Nephron (organoid): Measurements from ENCODE around the gene JPT1.

Experiments used
- H3K27ac Mint-ChIP-seq, 3 experiments: 2 replicates each; pipeline ENCODE4 v1.8.0; 2020; ENCODE audit warnings: mixed read lengths in 3 of 3, mild to moderate bottlenecking in 2 of 3, moderate library complexity in 1 of 3
- H3K27me3 Mint-ChIP-seq: 2 replicates; pipeline ENCODE4 v1.8.0; 2021; ENCODE audit warnings: low read depth, mild to moderate bottlenecking, moderate library complexity, mixed read lengths
- H3K36me3 Mint-ChIP-seq: 2 replicates; pipeline ENCODE4 v1.8.0; 2020; ENCODE audit warnings: low read depth, mixed read lengths
- H3K4me1 Mint-ChIP-seq: 2 replicates; pipeline ENCODE4 v1.8.0; 2020; ENCODE audit warnings: mixed read lengths
- H3K4me3 Mint-ChIP-seq, 3 experiments: 2 replicates each; pipeline ENCODE4 v1.8.0; 2020; ENCODE audit warnings: mild to moderate bottlenecking in 3 of 3, mixed read lengths in 3 of 3, moderate library complexity in 2 of 3
- H3K9me3 Mint-ChIP-seq: 2 replicates; pipeline ENCODE4 v1.8.0; 2020; ENCODE audit warnings: mixed read lengths
- TF ChIP-seq, protein P1 (sequence below), 3 experiments: fragments of 200-600 bp; sonication (generic); IDR thresholded peaks; one replicate each; pipeline ENCODE4 v1.5.0; 2021; ENCODE audit warnings: antibody characterized with exemption in 3 of 3; ENCODE audit not compliant: unreplicated experiment in 3 of 3

Gene JPT1

DNA sequence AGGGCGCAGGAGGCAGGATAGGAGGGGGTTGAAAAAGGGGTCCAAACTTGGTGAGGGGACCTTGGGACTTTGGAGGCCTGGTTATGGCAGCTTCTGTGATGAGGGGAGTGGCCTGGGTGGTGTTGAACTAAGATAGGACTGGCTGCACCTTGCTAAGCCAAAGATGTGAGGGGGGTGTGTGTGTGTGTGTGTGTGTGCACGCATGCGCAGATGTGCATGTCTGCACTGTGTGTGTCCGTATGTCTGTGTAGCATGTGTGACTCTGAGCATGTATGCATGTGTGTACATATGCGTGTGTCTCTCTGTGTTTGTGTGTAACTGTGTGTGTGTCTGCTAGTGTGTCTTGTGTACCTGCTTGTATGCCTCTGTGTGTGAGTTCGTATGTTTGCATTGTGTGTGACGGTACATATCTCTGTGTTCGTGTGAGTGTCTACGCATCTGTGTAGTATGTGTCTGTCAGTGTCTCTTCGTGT is 62.4 kb downstream of the JPT1 start:
- Mint-ChIP-seq H3K9me3 (no peaks in the 10 kb centered on the region), H3K27me3 (no peaks in the 10 kb centered on the region), H3K36me3 (no peaks in the 10 kb centered on the region), H3K27ac (peak overlapping the region; percentile 69 to 87 (median 77)), H3K4me1 (peaks cover 41% of the 10 kb centered on the region), H3K4me3 (peak overlapping the region; percentile 52 to 76 (median 73))
- TF ChIP-seq, protein P1, sequence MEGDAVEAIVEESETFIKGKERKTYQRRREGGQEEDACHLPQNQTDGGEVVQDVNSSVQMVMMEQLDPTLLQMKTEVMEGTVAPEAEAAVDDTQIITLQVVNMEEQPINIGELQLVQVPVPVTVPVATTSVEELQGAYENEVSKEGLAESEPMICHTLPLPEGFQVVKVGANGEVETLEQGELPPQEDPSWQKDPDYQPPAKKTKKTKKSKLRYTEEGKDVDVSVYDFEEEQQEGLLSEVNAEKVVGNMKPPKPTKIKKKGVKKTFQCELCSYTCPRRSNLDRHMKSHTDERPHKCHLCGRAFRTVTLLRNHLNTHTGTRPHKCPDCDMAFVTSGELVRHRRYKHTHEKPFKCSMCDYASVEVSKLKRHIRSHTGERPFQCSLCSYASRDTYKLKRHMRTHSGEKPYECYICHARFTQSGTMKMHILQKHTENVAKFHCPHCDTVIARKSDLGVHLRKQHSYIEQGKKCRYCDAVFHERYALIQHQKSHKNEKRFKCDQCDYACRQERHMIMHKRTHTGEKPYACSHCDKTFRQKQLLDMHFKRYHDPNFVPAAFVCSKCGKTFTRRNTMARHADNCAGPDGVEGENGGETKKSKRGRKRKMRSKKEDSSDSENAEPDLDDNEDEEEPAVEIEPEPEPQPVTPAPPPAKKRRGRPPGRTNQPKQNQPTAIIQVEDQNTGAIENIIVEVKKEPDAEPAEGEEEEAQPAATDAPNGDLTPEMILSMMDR (IDR thresholded peaks at IDR 0.05; ENCODE audit: unreplicated experiment in 3 of 3): no peak

DNA sequence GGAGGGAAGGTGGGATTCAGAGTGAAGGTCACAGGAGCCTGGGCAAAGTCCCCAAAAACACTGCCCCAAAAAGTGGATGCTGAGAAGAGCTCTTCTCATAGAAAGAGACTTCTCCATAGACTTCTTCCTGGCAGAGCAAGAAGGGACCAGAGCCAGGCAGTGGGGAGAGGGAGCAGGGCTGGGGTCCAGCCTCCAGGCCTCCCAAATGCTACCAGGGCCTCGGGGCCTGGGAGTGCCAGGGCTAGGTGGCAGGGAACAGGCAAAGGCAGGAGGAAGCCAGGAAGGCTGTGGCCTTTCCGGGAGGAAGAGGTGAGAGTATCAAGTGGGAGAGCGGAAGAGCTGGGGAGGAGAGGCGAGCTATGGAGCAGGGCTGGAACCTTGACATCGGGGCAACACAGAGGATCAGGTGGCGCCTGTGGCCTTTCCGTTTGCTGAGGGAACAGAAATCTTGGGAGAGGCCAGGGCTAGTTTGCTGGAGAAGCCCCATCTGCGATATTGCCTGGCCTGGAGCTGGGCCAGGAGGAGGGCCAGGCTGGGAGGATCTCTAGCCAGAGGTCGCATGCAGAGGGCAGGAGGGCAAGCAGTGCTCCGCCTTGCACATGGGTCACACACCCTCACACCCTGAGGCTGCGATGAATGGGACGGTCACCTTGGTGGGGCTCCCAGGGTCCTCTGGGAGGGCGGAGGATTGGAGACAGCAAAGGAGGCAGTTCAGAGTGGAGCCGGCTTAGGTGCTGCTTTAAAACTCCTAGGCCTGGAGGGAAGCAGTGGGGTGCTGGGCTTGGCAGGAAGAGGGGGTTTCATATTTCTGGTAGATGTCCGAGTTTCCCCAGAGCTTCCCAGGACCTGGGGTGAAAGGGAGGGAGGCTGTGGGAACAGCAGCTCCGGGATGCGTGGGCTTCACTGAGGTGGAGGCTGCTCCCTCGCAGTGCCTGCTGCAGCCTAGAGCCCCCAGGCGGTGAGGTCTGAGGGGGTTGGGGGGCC is 63.1 kb downstream of the JPT1 start:
- peaks cover 47% of the 10 kb centered on the region for H3K4me1 Mint-ChIP-seq
- H3K4me3 Mint-ChIP-seq: peak overlapping the region; percentile 52 to 76 (median 73)
- H3K9me3 Mint-ChIP-seq: no peaks in the 10 kb centered on the region
- H3K27ac Mint-ChIP-seq: peak overlapping the region; percentile 69 to 87 (median 77)
- no peaks in the 10 kb centered on the region for H3K27me3 Mint-ChIP-seq
- TF ChIP-seq, protein P1 (IDR thresholded peaks at IDR 0.05; ENCODE audit: unreplicated experiment in 3 of 3): no peak
- no peaks in the 10 kb centered on the region for H3K36me3 Mint-ChIP-seq

DNA sequence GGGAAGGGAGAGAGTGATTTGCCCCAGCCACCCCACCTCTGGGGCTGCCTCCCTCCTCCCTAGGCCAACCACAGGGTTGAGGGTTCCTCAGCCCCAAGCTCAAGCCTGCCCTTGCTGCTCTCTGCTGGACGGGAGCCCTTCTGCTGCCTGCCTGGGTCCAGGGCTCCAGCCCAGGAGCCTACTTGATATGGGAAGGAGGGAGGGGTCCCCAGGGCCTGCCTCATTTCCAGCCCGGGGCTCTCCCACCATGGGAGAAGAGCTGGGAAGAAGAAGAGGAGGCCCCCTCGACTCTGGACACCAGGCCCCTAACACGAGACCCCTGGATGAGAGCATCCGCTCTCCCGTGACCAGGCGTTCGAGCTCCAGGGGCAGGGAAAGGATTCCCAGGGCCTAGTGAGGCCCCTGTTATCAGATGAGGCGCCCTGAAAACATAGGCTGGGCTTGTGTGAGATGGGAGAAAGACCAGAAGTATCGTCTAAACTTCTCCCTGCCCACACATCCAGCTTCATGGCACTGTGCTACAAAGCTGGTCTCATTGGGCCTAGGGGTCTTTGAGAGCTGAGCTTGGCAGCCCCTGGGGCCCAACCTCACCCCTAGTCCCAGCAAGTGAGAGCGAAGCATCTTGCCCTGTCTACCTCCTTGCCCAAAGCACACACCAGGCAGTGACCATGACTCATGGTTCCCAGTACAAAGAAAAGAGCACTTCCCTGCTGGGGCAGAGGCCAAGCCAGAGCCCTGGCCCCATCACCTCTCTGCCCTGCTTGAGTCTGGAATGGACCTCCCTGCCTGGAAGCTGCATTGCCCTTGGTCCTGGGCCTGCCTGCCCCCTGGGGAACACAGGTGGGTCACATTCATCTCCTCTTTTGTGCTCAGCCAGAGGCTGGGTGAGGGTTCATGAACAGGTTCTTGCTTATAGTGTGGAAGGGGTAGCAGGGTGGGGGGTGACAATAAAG is 65.6 kb downstream of the JPT1 start:
- no peaks in the 10 kb centered on the region for H3K36me3 Mint-ChIP-seq
- no peaks in the 10 kb centered on the region for H3K9me3 Mint-ChIP-seq
- peak overlapping the region; percentile 78 to 83 (median 82) for H3K4me3 Mint-ChIP-seq
- peak overlapping the region; percentile 82 to 87 (median 86) for H3K27ac Mint-ChIP-seq
- TF ChIP-seq, protein P1 (IDR thresholded peaks at IDR 0.05; ENCODE audit: unreplicated experiment in 3 of 3): no peak
- H3K4me1 Mint-ChIP-seq: peaks cover 59% of the 10 kb centered on the region
- no peaks in the 10 kb centered on the region for H3K27me3 Mint-ChIP-seq

DNA sequence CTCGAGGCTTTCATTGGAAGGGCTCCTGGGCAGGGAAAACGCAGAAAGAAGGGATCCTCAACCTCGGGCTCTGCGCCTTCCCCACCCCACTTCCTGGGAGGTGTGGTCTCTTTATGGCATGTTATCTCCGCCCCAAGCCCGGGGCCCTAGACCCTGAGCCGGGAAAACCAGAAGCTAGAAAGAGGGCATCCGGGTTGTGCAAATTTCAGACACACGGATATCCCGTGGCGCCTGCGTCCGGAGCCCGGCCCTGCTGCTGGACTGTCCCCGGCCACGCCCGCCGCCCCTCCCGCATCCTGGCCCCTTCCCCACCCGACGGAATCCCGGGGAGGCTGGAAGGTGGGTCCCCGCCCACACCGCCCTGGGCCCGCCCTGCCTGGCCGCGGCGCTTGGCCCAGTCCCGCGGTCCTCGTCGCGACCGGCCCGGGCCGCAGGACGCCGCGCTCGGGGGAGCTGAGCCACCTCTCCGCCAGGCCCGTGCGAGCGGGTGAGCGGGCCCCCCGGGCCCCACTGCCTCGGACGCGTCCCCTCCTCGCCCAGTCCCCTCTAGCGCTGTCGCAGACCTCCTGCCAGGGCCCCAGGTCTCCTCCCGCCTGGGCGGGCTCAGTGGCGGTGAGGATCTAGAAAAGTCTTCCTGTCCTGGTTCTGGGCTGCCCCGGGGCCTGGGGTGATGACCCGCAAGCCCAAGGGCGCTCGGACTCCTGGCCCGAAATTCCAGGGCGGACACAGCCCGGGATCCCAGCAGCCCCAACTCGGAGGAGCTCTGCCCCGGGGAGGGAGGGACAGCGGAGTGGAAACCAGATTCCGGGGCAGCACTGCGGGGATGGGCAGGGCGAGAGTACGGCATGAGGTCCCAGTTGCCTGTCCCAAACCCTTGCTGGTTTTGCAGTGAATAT is 66.5 kb downstream of the JPT1 start, which contains the start of gene SLC16A5:
TSS of gene SLC16A5 (plus strand) at position 397 of the 896 bp plus-strand sequence. CDS start 5,683 bp downstream, outside the sequence.
- TF ChIP-seq, protein P1 (IDR thresholded peaks at IDR 0.05; ENCODE audit: unreplicated experiment in 3 of 3): no peak
- Mint-ChIP-seq H3K4me3 (peak within 1 kb of the TSS; percentile 78 to 84 (median 83)), H3K27me3 (no peaks in the 10 kb centered on the region), H3K36me3 (no peaks in the 10 kb centered on the region), H3K9me3 (no peaks in the 10 kb centered on the region), H3K27ac (peak within 1 kb of the TSS; percentile 86 to 87 (median 86)), H3K4me1 (peaks cover 59% of the 10 kb centered on the region)

DNA sequence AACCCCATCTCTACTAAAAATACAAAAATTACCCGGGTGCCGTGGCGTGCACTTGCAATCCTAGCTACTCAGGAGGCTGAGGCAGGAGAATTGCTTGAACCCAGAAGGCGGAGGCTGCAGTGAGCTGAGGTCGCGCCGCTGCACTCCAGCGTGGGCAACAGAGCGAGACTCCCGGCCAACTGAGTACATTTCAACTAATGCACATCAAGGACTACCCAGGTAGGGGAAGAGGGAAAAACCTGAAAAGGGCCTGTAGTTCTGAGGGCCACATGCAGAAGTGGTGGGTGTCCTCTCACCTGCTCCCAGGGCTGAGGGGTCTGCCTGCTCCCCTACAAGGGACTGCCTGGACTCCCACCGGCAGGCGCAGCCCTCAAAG is 67.1 kb downstream of the JPT1 start:
- Mint-ChIP-seq H3K4me3 (peak overlapping the region; percentile 73 to 84 (median 78)), H3K27me3 (no peaks in the 10 kb centered on the region), H3K27ac (peak overlapping the region; percentile 67 to 86 (median 86)), H3K9me3 (no peaks in the 10 kb centered on the region), H3K4me1 (peaks cover 59% of the 10 kb centered on the region), H3K36me3 (no peaks in the 10 kb centered on the region)
- TF ChIP-seq, protein P1 (IDR thresholded peaks at IDR 0.05; ENCODE audit: unreplicated experiment in 3 of 3): no peak
